H1 (cell line): ENCODE results near the gene FRMPD4. TPM values are rescaled to one million over a fixed set of nuclear protein-coding genes. Genes with fewer than 3 reads are reported as not detected.

Experiments used
- CEBPB ChIP-seq: IDR thresholded peaks from 2 replicates; pipeline ENCODE4 v1.6.1; 2012; ENCODE audit warnings: low read depth, low read length
- NRF1 ChIP-seq: IDR thresholded peaks from 2 replicates; pipeline ENCODE4 v1.6.1; 2011; ENCODE audit warnings: mild to moderate bottlenecking, low read depth, low read length, improper control_type of control experiment
- POLR2A ChIP-seq, 2 experiments: IDR thresholded peaks; 1 replicate in 1 of 2; 2 replicates in 1 of 2; pipeline ENCODE4 v1.6.1; 2011; ENCODE audit warnings: low read depth in 2 of 2, low read length in 2 of 2, mild to moderate bottlenecking in 2 of 2; ENCODE audit errors: control extremely low read depth in 1 of 2
- POLR2AphosphoS5 ChIP-seq: IDR thresholded peaks from 2 replicates; pipeline ENCODE4 v1.6.1; 2011; ENCODE audit warnings: low read depth, low read length
- RNF2 ChIP-seq: fragments of 200-900, 300-1000 bp; sonication (generic); IDR thresholded peaks from 2 replicates; pipeline ENCODE4 v1.7.1; 2016; ENCODE audit warnings: borderline replicate concordance, low read depth, mild to moderate bottlenecking, antibody characterized with exemption, low read length; ENCODE audit not compliant: poor library complexity, severe bottlenecking; ENCODE audit errors: missing control alignments
- SAP30 ChIP-seq: fragments of 300-600 bp; sonication (generic); IDR thresholded peaks from 2 replicates; pipeline ENCODE4 v1.7.1; 2012; ENCODE audit warnings: low read length, moderate library complexity, mild to moderate bottlenecking, inconsistent platforms; ENCODE audit not compliant: insufficient read depth, insufficient replicate concordance
- SIRT6 ChIP-seq: IDR thresholded peaks from one replicate; pipeline ENCODE4 v1.7.1; 2012; ENCODE audit warnings: low read length, inconsistent platforms
- TAF7 ChIP-seq: optimal IDR thresholded peaks from 2 replicates; pipeline ENCODE3; 2011; ENCODE audit warnings: low read depth, mild to moderate bottlenecking, inconsistent platforms, low read length, moderate library complexity, borderline replicate concordance
- polyA plus RNA-seq, 7 experiments: library from polyadenylated mRNA; depleted of rRNA in 3 of 7; stranded (reverse) in 5 of 7; unstranded in 2 of 7; fragments of >200 nt in 5 of 7; fragments of 200-250 nt in 2 of 7; gene quantifications; 1 replicate in 5 of 7; 2 replicates in 1 of 7; 4 replicates in 1 of 7; pipeline versions ENCODE4 v1.2.1 to v1.2.3, GENCODE V29; 2011 to 2013; ENCODE audit warnings: missing spikeins in 2 of 7, mixed read lengths in 2 of 7
- total RNA-seq: library from RNA; stranded (reverse); fragmentation: NEBNext Ultra II Directional; extraction: Animal tissue kit (Norgen Biotek cat#: 25700); gene quantifications from 2 replicates; pipeline ENCODE4 v1.2.1, GENCODE V29; 2021
- TF ChIP-seq, protein P1 (sequence below): IDR thresholded peaks from 2 replicates; pipeline ENCODE4 v1.6.1; 2012; ENCODE audit warnings: inconsistent platforms

The FRMPD4 gene
- total and polyA plus RNA-seq, 2 of the 8 experiments (the other 6 are each of a cell fraction or from before 2014, with no cell fraction given): 0.02 to 0.37 TPM

DNA sequence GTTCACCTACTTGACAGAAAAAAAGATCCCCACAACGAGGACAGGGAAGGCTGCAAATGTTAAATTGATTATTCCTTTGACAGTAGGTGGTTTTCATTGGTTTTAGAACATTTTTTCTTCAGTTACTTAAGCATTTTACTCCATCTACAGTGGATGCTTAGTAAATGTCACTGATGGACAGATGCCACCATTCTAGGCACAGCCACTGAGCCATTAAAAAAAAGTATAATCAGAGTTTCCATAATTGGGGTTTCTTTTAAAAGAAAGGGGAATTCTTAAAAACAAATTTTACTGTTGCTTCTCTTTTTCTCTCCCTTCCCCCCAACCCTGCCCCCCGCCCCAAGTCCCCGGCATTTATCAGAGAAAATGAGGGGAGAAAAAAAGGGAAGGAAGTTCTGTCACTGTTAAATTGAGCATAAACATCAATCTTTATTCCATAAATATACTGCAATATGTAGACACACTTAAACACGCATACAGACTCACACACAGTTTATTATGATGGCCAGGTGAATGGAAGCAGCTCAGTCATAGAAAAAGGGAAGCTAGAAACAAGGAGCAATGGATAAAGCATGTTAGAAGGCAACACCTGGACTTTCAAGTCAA, 573.3 kb downstream of the FRMPD4 start (continued):
- TF ChIP-seq, protein P1, sequence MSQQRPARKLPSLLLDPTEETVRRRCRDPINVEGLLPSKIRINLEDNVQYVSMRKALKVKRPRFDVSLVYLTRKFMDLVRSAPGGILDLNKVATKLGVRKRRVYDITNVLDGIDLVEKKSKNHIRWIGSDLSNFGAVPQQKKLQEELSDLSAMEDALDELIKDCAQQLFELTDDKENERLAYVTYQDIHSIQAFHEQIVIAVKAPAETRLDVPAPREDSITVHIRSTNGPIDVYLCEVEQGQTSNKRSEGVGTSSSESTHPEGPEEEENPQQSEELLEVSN: no peak
- TF ChIP-seq TAF7 (no peak), SIRT6 (no peak), CEBPB (no peak), NRF1 (no peak), POLR2AphosphoS5 (no peak), RNF2 (no peak), POLR2A (IDR thresholded peaks at IDR 0.05; ENCODE audit: control extremely low read depth in 1 of 2, low read depth in 2 of 2, low read length in 2 of 2) (no peak), SAP30 (no peak)
- TF ChIP-seq, all 59 proteins: peak for 0
